Sigmoid colon (tissue), 7 donors: Measurements from ENCODE around the gene WWTR1. TPM values are rescaled to one million over a fixed set of nuclear protein-coding genes. Genes with fewer than 3 reads are reported as not detected.
A peak's percentile ranks its signal among the peaks of the same experiment; 100 is the strongest.

Experiments
- DNase-seq: peaks from one replicate; pipeline ENCODE4 v3.0.0-alpha.2; 2019
- H3K27ac ChIP-seq, 4 donors: fragments of 200-600 bp; sonication (generic); one replicate each; pipeline ENCODE4 v1.5.1; 2016 to 2019; ENCODE audit warnings: mild to moderate bottlenecking in 1 of 4
- H3K27me3 ChIP-seq, 3 donors: fragments of 200-600 bp; sonication (generic); one replicate each; pipeline ENCODE4 v1.5.1; 2019; ENCODE audit warnings: mild to moderate bottlenecking in 1 of 3
- H3K36me3 ChIP-seq, 4 donors: fragments of 200-600 bp; sonication (generic); one replicate each; pipeline ENCODE4 v1.5.1; 2016 to 2019
- H3K4me1 ChIP-seq, 4 donors: fragments of 200-600 bp; sonication (generic); one replicate each; pipeline ENCODE4 v1.5.1; 2017 to 2019
- H3K4me3 ChIP-seq, 4 donors: fragments of 200-600 bp; sonication (generic); one replicate each; pipeline ENCODE4 v1.5.1; 2017 to 2019; ENCODE audit warnings: mild to moderate bottlenecking in 2 of 4, moderate library complexity in 1 of 4
- H3K9me3 ChIP-seq, 4 donors: fragments of 200-600 bp in 3 of 4; sonication (generic) in 3 of 4; one replicate each; pipeline versions ENCODE4 v1.5.1 to v1.6.1; 2013 to 2019
- EP300 ChIP-seq, 4 donors: sonication (generic); formaldehyde crosslinking; IDR thresholded peaks; one replicate each; pipeline ENCODE4 v1.6.1; 2017; ENCODE audit warnings: antibody characterized with exemption in 4 of 4
- POLR2A ChIP-seq, 2 donors: fragments of 450-650 bp; IDR thresholded peaks; one replicate each; pipeline ENCODE4 v1.6.1; 2016; ENCODE audit warnings: antibody characterized with exemption in 2 of 2, mild to moderate bottlenecking in 2 of 2, moderate library complexity in 2 of 2
- POLR2AphosphoS5 ChIP-seq, 4 donors: sonication (generic); formaldehyde crosslinking; IDR thresholded peaks; one replicate each; pipeline ENCODE4 v1.6.1; 2017; ENCODE audit warnings: antibody characterized with exemption in 4 of 4
- WGBS, 2 donors: extraction: QIAGEN DNeasy Blood & Tissue Kit; methylation state at CpG; one replicate each; pipeline ENCODE4 v1.1.7; 2013; 5-methylcytosine and 5-hydroxymethylcytosine counted together
- intact Hi-C: fragments of 100-400 bp; cut with DNase I; formaldehyde crosslinking; loops from one replicate; pipeline ENCODE4 v1.15.1; 2023
- polyA plus RNA-seq, 3 donors: library from polyadenylated mRNA; stranded (reverse); fragments of 200-250 nt; gene quantifications; one replicate each; pipeline ENCODE4 v1.2.3, GENCODE V29; 2013
- total RNA-seq, 4 donors: library from RNA; depleted of rRNA; stranded (reverse); fragments of >200 nt; gene quantifications; one replicate each; pipeline ENCODE4 v1.1.0, GENCODE V29; 2016
- TF ChIP-seq, protein P1 (sequence below), 4 experiments: fragments of 450-650 bp in 3 of 4; fragments of 200-600 bp in 1 of 4; IDR thresholded peaks; one replicate each; pipeline ENCODE4 v1.5.1; 2016 to 2019; ENCODE audit warnings: antibody characterized with exemption in 4 of 4, mild to moderate bottlenecking in 3 of 4, moderate library complexity in 2 of 4
- donor health status: healthy with polysubstance abuse.
- donor health status: Bipolar disorder and iron deficiency.
- donor health status: healthy.

Gene WWTR1
- total and polyA plus RNA-seq, 7 donors, result 7.9 to 340 (median 243) TPM

DNA sequence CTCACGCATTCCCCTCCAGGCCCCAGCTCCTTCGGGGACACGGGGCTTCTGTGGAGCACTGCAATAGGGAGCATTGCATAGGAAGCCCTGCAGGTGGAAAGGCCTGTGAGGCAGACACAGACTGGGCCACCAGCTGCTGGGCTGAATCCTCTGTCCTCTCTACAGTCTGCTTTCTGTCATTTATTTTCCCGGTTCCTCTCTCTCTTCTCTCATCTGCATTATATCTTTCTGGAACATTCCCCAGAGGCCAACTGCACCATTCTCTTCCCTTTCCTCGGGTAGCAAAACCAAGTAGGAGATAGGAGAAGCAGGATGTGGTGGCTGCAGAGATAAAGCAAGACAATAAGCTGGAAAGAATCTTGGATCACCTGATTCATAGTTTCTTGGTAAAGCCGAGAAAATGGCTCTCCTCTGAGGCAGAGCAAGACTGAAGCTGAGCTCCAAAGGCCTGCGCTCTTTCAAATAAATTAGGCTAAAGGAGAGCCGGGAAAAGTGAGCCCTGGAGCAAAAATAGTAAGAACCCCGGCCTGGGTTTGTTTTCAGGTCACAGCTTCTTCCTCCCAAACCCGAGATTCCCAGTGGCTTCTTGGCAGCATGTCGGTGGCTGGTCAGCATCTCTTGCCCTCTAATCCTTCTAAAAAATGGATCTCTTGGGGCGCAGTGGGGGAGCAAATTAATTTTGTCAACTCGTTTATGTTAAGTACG is 178.1 kb downstream of the WWTR1 start:
- H3K27me3 ChIP-seq, result no peaks in the 10 kb centered on the region
- no peak for TF ChIP-seq EP300 (IDR thresholded peaks at IDR 0.05)
- TF ChIP-seq, protein P1, sequence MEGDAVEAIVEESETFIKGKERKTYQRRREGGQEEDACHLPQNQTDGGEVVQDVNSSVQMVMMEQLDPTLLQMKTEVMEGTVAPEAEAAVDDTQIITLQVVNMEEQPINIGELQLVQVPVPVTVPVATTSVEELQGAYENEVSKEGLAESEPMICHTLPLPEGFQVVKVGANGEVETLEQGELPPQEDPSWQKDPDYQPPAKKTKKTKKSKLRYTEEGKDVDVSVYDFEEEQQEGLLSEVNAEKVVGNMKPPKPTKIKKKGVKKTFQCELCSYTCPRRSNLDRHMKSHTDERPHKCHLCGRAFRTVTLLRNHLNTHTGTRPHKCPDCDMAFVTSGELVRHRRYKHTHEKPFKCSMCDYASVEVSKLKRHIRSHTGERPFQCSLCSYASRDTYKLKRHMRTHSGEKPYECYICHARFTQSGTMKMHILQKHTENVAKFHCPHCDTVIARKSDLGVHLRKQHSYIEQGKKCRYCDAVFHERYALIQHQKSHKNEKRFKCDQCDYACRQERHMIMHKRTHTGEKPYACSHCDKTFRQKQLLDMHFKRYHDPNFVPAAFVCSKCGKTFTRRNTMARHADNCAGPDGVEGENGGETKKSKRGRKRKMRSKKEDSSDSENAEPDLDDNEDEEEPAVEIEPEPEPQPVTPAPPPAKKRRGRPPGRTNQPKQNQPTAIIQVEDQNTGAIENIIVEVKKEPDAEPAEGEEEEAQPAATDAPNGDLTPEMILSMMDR (IDR thresholded peaks at IDR 0.05), result no peak
- no peak for TF ChIP-seq POLR2A (IDR thresholded peaks at IDR 0.05)
- TF ChIP-seq POLR2AphosphoS5 (IDR thresholded peaks at IDR 0.05), result no peak
- H3K36me3 ChIP-seq, result no peaks in the 10 kb centered on the region
- 81 to 84% methylated on average over 14 of the region's 14 CpGs for WGBS, 2 donors
- DNase-seq, result no peak
- no peak overlapping the region for H3K4me3 ChIP-seq
- peak overlapping the region in 2 of 4 donors; percentile 12 to 38 for H3K27ac ChIP-seq
- intact Hi-C loops, result no loop called here
- H3K4me1 ChIP-seq, result peaks cover 0 to 6% (median 0%) of the 10 kb centered on the region in 4 donors
- no peaks in the 10 kb centered on the region for H3K9me3 ChIP-seq

DNA sequence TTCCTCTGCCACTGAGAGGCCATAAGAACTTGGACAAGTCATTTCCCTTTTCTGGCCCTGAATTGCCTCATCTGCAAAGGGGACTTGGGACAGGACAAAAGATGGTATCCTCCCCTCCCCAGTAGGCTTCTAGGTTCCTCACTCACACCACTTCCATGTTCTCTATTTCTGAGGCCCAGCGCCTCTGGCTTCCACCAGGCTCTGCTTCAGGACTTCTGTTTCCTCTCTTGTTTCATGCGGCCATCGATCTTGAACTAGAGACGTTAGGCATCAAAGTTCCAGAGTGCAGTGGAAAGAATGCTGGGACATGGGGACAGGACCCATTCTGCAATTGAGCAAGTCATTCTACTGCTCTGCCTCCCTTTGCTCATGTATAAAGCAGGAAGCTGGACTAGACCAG is 181.6 kb downstream of the WWTR1 start:
- H3K9me3 ChIP-seq, result no peaks in the 10 kb centered on the region
- no peak overlapping the region for H3K4me3 ChIP-seq
- no peaks in the 10 kb centered on the region for H3K27me3 ChIP-seq
- peaks cover 0 to 14% (median 6%) of the 10 kb centered on the region in 4 donors for H3K4me1 ChIP-seq
- no peaks in the 10 kb centered on the region for H3K36me3 ChIP-seq
- TF ChIP-seq, protein P1 (IDR thresholded peaks at IDR 0.05), result no peak
- no peak for TF ChIP-seq POLR2AphosphoS5 (IDR thresholded peaks at IDR 0.05)
- TF ChIP-seq EP300 (IDR thresholded peaks at IDR 0.05), result no peak
- TF ChIP-seq POLR2A (IDR thresholded peaks at IDR 0.05), result no peak
- no peak overlapping the region for H3K27ac ChIP-seq
- intact Hi-C loops, result no loop called here
- 90 to 94% methylated on average over 4 of the region's 4 CpGs for WGBS, 2 donors
- no peak for DNase-seq

DNA sequence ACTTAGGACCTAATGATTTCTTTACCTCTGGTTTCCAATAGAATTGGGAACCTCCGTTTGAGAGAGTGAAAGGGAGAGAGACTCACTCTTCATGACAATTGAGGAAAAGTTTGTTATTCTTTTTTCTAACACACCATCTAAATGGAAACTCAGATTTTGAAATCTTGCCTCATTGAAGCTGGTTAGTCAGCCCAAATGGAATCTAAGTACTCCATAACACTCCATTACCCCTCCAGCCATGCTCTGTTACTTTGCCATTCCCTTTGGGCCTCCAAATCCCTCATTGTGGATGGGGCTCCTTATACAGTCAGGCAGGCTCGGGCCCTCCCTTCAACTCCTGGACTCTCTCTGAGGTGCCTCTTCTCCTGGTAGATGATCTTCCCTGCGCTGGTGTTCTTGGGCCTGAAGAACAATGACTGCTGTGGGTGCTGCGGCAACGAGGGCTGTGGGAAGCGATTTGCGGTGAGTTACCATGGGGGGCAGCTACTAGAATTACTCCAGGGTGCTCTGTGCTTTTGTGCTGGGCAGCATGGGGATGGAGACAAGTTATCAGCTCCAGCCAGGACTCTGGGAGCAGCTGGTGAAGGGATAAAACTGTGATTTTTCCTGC is 182.3 kb downstream of the WWTR1 start:
- Histone ChIP-seq H3K4me3 (no peak overlapping the region), H3K27ac (no peak overlapping the region), H3K27me3 (no peaks in the 10 kb centered on the region), H3K36me3 (no peaks in the 10 kb centered on the region), H3K4me1 (peaks cover 0 to 14% (median 6%) of the 10 kb centered on the region in 4 donors), H3K9me3 (no peaks in the 10 kb centered on the region)
- TF ChIP-seq, protein P1 (IDR thresholded peaks at IDR 0.05), result no peak
- TF ChIP-seq POLR2A (IDR thresholded peaks at IDR 0.05) (no peak), EP300 (IDR thresholded peaks at IDR 0.05) (no peak), POLR2AphosphoS5 (IDR thresholded peaks at IDR 0.05) (no peak)
- no peak for DNase-seq
- intact Hi-C loops, result no loop called here
- WGBS, 2 donors, result 95 to 96% methylated on average over 7 of the region's 7 CpGs

- H3K27ac ChIP-seq, result peak within 1 kb of the TSS in 1 of 4 donors; percentile 2
Measured at GRCh38 chr3:149474250-149474817, 183.5 kb downstream of the WWTR1 start, which contains the start of gene TM4SF4. Gene TM4SF4 (plus strand): TSS chr3:149474697. CDS start chr3:149474878, 181 bp downstream.

More at GRCh38 chr3:149474250-149474817, 183.5 kb downstream of the WWTR1 start, which contains the start of gene TM4SF4:
- Histone ChIP-seq H3K4me3 (no peak within 1 kb of the TSS), H3K27me3 (no peaks in the 10 kb centered on the region), H3K36me3 (no peaks in the 10 kb centered on the region), H3K9me3 (no peaks in the 10 kb centered on the region), H3K4me1 (peaks cover 0 to 9% (median 6%) of the 10 kb centered on the region in 4 donors)
- intact Hi-C loops, result no loop called here
- 22 to 68% methylated on average over 5 of the region's 5 CpGs for whole genome bisulfite sequencing, 2 donors
- TF ChIP-seq, protein P1 (IDR thresholded peaks at IDR 0.05), result no peak
- TF ChIP-seq POLR2AphosphoS5 (IDR thresholded peaks at IDR 0.05) (no peak), EP300 (IDR thresholded peaks at IDR 0.05) (no peak), POLR2A (IDR thresholded peaks at IDR 0.05) (no peak)
- DNase-seq, result no peak
